Activated T-helper 2 cell treated with anti-CD3 and anti-CD28 coated beads, Interferon-gamma antibody, Interleukin-2, Interleukin-4, amounts not matched to agents 10 μg/mL and 5 μg/mL and 100 μg/mL, durations not matched to agents 14 hours and 24 hours and 36 hours (primary cell): ENCODE results near the gene ZDHHC7. TPM values are rescaled to one million over a fixed set of nuclear protein-coding genes. Genes with fewer than 3 reads are reported as not detected.

Experiments
- DNase-seq: peaks from one replicate; pipeline ENCODE4 v3.0.0; 2021; ENCODE audit warnings: low spot score
- H3K27ac Mint-ChIP-seq: one replicate; pipeline ENCODE4 v1.8.0; 2021; ENCODE audit warnings: mixed read lengths
- H3K27me3 Mint-ChIP-seq: one replicate; pipeline ENCODE4 v1.8.0; 2021; ENCODE audit warnings: low read depth, mixed read lengths
- H3K36me3 Mint-ChIP-seq: one replicate; pipeline ENCODE4 v1.8.0; 2021; ENCODE audit warnings: low read depth, mixed read lengths
- H3K4me1 Mint-ChIP-seq: one replicate; pipeline ENCODE4 v1.8.0; 2021; ENCODE audit warnings: low read depth, mixed read lengths
- H3K4me3 Mint-ChIP-seq: one replicate; pipeline ENCODE4 v1.8.0; 2021; ENCODE audit warnings: low read depth, mild to moderate bottlenecking, moderate library complexity, mixed read lengths
- H3K9me3 Mint-ChIP-seq: one replicate; pipeline ENCODE4 v1.8.0; 2021; ENCODE audit warnings: mixed read lengths
- intact Hi-C: fragments of 100-400 bp; cut with micrococcal nuclease; formaldehyde crosslinking; loops from one replicate; pipeline ENCODE4 v1.15.1; 2023
- total RNA-seq: library from RNA; stranded (reverse); gene quantifications from 2 replicates; pipeline ENCODE4 v1.2.3, GENCODE V29; 2022

ZDHHC7 gene
- total RNA-seq, 1 donor from 2014 or later: 30.0 TPM

GRCh38 chr16:85008271-85008670 is 3.1 kb downstream of the ZDHHC7 start:
- H3K4me3 Mint-ChIP-seq: no peak overlapping the region
- H3K27ac Mint-ChIP-seq: no peak overlapping the region
- H3K4me1 Mint-ChIP-seq: peaks cover 35% of the 10 kb centered on the region
- H3K27me3 Mint-ChIP-seq: no peaks in the 10 kb centered on the region
- peaks cover 13% of the 10 kb centered on the region for H3K36me3 Mint-ChIP-seq
- H3K9me3 Mint-ChIP-seq: no peaks in the 10 kb centered on the region
- intact Hi-C loops: no loop called here
- no peak for DNase-seq

- H3K4me3 Mint-ChIP-seq: no peak overlapping the region
- intact Hi-C loops: no loop called here
- DNase-seq: no peak
- no peak overlapping the region for H3K27ac Mint-ChIP-seq
- peaks cover 39% of the 10 kb centered on the region for H3K4me1 Mint-ChIP-seq
- H3K9me3 Mint-ChIP-seq: no peaks in the 10 kb centered on the region
- H3K36me3 Mint-ChIP-seq: peaks cover 13% of the 10 kb centered on the region
- no peaks in the 10 kb centered on the region for H3K27me3 Mint-ChIP-seq
Measured at GRCh38 chr16:85007496-85008214, 3.7 kb downstream of the ZDHHC7 start.

GRCh38 chr16:85006639-85007038 is 4.7 kb downstream of the ZDHHC7 start:
- intact Hi-C loops: no loop called here
- Mint-ChIP-seq H3K9me3 (no peaks in the 10 kb centered on the region), H3K36me3 (peaks cover 13% of the 10 kb centered on the region), H3K4me3 (no peak overlapping the region), H3K4me1 (peaks cover 43% of the 10 kb centered on the region), H3K27me3 (no peaks in the 10 kb centered on the region), H3K27ac (no peak overlapping the region)
- no peak for DNase-seq

GRCh38 chr16:85005285-85006069 is 5.9 kb downstream of the ZDHHC7 start:
- Mint-ChIP-seq H3K27ac (no peak overlapping the region), H3K27me3 (no peaks in the 10 kb centered on the region), H3K9me3 (no peaks in the 10 kb centered on the region), H3K36me3 (peaks cover 13% of the 10 kb centered on the region), H3K4me1 (peaks cover 40% of the 10 kb centered on the region), H3K4me3 (no peak overlapping the region)
- no peak for DNase-seq
- intact Hi-C loops: no loop called here

GRCh38 chr16:85004587-85005205 is 6.6 kb downstream of the ZDHHC7 start:
- H3K27me3 Mint-ChIP-seq: no peaks in the 10 kb centered on the region
- no peaks in the 10 kb centered on the region for H3K9me3 Mint-ChIP-seq
- H3K27ac Mint-ChIP-seq: peak overlapping the region; percentile 51
- no peak for DNase-seq
- peaks cover 34% of the 10 kb centered on the region for H3K4me1 Mint-ChIP-seq
- intact Hi-C loops: no loop called here
- H3K36me3 Mint-ChIP-seq: peaks cover 13% of the 10 kb centered on the region
- H3K4me3 Mint-ChIP-seq: no peak overlapping the region

GRCh38 chr16:85003725-85004586 is 7.4 kb downstream of the ZDHHC7 start:
- peaks cover 35% of the 10 kb centered on the region for H3K4me1 Mint-ChIP-seq
- no peaks in the 10 kb centered on the region for H3K9me3 Mint-ChIP-seq
- H3K36me3 Mint-ChIP-seq: peaks cover 13% of the 10 kb centered on the region
- no peak overlapping the region for H3K27ac Mint-ChIP-seq
- no peak overlapping the region for H3K4me3 Mint-ChIP-seq
- intact Hi-C loops: no loop called here
- no peaks in the 10 kb centered on the region for H3K27me3 Mint-ChIP-seq
- no peak for DNase-seq

- H3K4me3 Mint-ChIP-seq: no peak overlapping the region
- intact Hi-C loops: no loop called here
- no peaks in the 10 kb centered on the region for H3K9me3 Mint-ChIP-seq
- H3K27ac Mint-ChIP-seq: peak overlapping the region; percentile 22
- H3K27me3 Mint-ChIP-seq: no peaks in the 10 kb centered on the region
- H3K4me1 Mint-ChIP-seq: peaks cover 33% of the 10 kb centered on the region
- DNase-seq: no peak
- H3K36me3 Mint-ChIP-seq: peaks cover 13% of the 10 kb centered on the region
Measured at GRCh38 chr16:85003076-85003475, 8.3 kb downstream of the ZDHHC7 start.

- Mint-ChIP-seq H3K4me3 (no peak overlapping the region), H3K4me1 (peaks cover 32% of the 10 kb centered on the region), H3K27ac (peak overlapping the region; percentile 22), H3K36me3 (peaks cover 13% of the 10 kb centered on the region), H3K27me3 (no peaks in the 10 kb centered on the region), H3K9me3 (no peaks in the 10 kb centered on the region)
- intact Hi-C loops: no loop called here
- DNase-seq: no peak
Measured at GRCh38 chr16:85002608-85003007, 8.7 kb downstream of the ZDHHC7 start.

GRCh38 chr16:85002099-85002541 is 9.2 kb downstream of the ZDHHC7 start:
- Mint-ChIP-seq H3K9me3 (no peaks in the 10 kb centered on the region), H3K36me3 (peaks cover 13% of the 10 kb centered on the region), H3K27ac (no peak overlapping the region), H3K4me1 (peaks cover 30% of the 10 kb centered on the region), H3K4me3 (no peak overlapping the region), H3K27me3 (no peaks in the 10 kb centered on the region)
- intact Hi-C loops: no loop called here
- no peak for DNase-seq

GRCh38 chr16:84999857-85000480 is 11.4 kb downstream of the ZDHHC7 start:
- Mint-ChIP-seq H3K9me3 (no peaks in the 10 kb centered on the region), H3K4me1 (peaks cover 32% of the 10 kb centered on the region), H3K27me3 (no peaks in the 10 kb centered on the region), H3K4me3 (no peak overlapping the region), H3K36me3 (peaks cover 20% of the 10 kb centered on the region), H3K27ac (no peak overlapping the region)
- DNase-seq: no peak
- intact Hi-C loops: no loop called here

- peaks cover 26% of the 10 kb centered on the region for H3K4me1 Mint-ChIP-seq
- H3K36me3 Mint-ChIP-seq: peaks cover 24% of the 10 kb centered on the region
- H3K4me3 Mint-ChIP-seq: no peak overlapping the region
- intact Hi-C loops: no loop called here
- H3K9me3 Mint-ChIP-seq: no peaks in the 10 kb centered on the region
- H3K27me3 Mint-ChIP-seq: no peaks in the 10 kb centered on the region
- peak overlapping the region; percentile 16 for H3K27ac Mint-ChIP-seq
- DNase-seq: no peak
Measured at GRCh38 chr16:84999200-84999599, 12.1 kb downstream of the ZDHHC7 start.

- H3K4me3 Mint-ChIP-seq: no peak overlapping the region
- intact Hi-C loops: no loop called here
- no peak for DNase-seq
- peaks cover 10% of the 10 kb centered on the region for H3K4me1 Mint-ChIP-seq
- no peaks in the 10 kb centered on the region for H3K9me3 Mint-ChIP-seq
- H3K36me3 Mint-ChIP-seq: peaks cover 29% of the 10 kb centered on the region
- H3K27me3 Mint-ChIP-seq: no peaks in the 10 kb centered on the region
- no peak overlapping the region for H3K27ac Mint-ChIP-seq
Measured at GRCh38 chr16:84996365-84996764, 15.0 kb downstream of the ZDHHC7 start.
